ENCODE data around the gene EIF4G3.

GRCh38 chr1:21013510-21013909 is 163.2 kb downstream of the EIF4G3 start:
- TF ChIP-seq POU6F1 (CRISPR knock-in tag; IDR thresholded peaks at IDR 0.05; ENCODE audit: borderline replicate concordance, low read depth) (no peak), ZNF8 (CRISPR knock-in tag; IDR thresholded peaks at IDR 0.05) (no peak), CREB5 (CRISPR knock-in tag; IDR thresholded peaks at IDR 0.05; ENCODE audit: low read depth) (no peak), ZNF565 (CRISPR knock-in tag; conservative IDR thresholded peaks at IDR 0.05; ENCODE audit: low read depth) (no peak), TOX (CRISPR knock-in tag; IDR thresholded peaks at IDR 0.05; ENCODE audit: borderline replicate concordance) (no peak), PPARA (CRISPR knock-in tag; IDR thresholded peaks at IDR 0.05; ENCODE audit: borderline replicate concordance) (no peak), SNAI2 (CRISPR knock-in tag; IDR thresholded peaks at IDR 0.05) (no peak), ARNTL (CRISPR knock-in tag; IDR thresholded peaks at IDR 0.05; ENCODE audit: borderline replicate concordance, low read depth) (no peak), ZC3H10 (CRISPR knock-in tag; IDR thresholded peaks at IDR 0.05) (no peak), ZNF70 (CRISPR knock-in tag; IDR thresholded peaks at IDR 0.05) (no peak), ESRRG (CRISPR knock-in tag; IDR thresholded peaks at IDR 0.05) (no peak), OSR1 (CRISPR knock-in tag; IDR thresholded peaks at IDR 0.05) (no peak)
